ENCODE measurements around the gene UGDH.

UGDH gene

GRCh38 chr4:39495446-39496213 is 31.6 kb downstream of the UGDH start:
- H3K4me1 ChIP-seq (ENCODE audit: control insufficient read depth, low read length): peaks cover 6% of the 10 kb centered on the region
- H3K27ac ChIP-seq (ENCODE audit: low read depth, low read length): no peak overlapping the region
- H3K27me3 ChIP-seq (ENCODE audit: control insufficient read depth, low read length): peaks cover 5% of the 10 kb centered on the region; the same call in 1 of the 2 replicates
- H4K20me1 ChIP-seq (ENCODE audit: control insufficient read depth, insufficient read depth, low read depth, low read length): no peaks in the 10 kb centered on the region
- no peak for TF ChIP-seq EZH2phosphoT487 (IDR thresholded peaks at IDR 0.05; ENCODE audit: borderline replicate concordance, low read length)
- TF ChIP-seq, protein P1, sequence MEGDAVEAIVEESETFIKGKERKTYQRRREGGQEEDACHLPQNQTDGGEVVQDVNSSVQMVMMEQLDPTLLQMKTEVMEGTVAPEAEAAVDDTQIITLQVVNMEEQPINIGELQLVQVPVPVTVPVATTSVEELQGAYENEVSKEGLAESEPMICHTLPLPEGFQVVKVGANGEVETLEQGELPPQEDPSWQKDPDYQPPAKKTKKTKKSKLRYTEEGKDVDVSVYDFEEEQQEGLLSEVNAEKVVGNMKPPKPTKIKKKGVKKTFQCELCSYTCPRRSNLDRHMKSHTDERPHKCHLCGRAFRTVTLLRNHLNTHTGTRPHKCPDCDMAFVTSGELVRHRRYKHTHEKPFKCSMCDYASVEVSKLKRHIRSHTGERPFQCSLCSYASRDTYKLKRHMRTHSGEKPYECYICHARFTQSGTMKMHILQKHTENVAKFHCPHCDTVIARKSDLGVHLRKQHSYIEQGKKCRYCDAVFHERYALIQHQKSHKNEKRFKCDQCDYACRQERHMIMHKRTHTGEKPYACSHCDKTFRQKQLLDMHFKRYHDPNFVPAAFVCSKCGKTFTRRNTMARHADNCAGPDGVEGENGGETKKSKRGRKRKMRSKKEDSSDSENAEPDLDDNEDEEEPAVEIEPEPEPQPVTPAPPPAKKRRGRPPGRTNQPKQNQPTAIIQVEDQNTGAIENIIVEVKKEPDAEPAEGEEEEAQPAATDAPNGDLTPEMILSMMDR (IDR thresholded peaks at IDR 0.05; ENCODE audit: low read depth, low read length, poor library complexity, severe bottlenecking): no peak
- H3K9me2 ChIP-seq (replicated peaks; ENCODE audit: control insufficient read depth, low read length): no peaks in the 10 kb centered on the region
- H3K36me3 ChIP-seq (ENCODE audit: control insufficient read depth, low read length): peaks cover 3% of the 10 kb centered on the region; the same call in 1 of the 2 replicates
- H3K9me3 ChIP-seq (ENCODE audit: control insufficient read depth, insufficient read depth, low read length): no peaks in the 10 kb centered on the region
- no peaks in the 10 kb centered on the region for H3F3A ChIP-seq (ENCODE audit: control insufficient read depth, insufficient read depth)
- no peak overlapping the region for H3K4me3 ChIP-seq (ENCODE audit: low read length)
- no peak overlapping the region for H3K4me2 ChIP-seq (ENCODE audit: low read length)
- H3K79me2 ChIP-seq (ENCODE audit: control insufficient read depth, low read length): no peaks in the 10 kb centered on the region

DNA sequence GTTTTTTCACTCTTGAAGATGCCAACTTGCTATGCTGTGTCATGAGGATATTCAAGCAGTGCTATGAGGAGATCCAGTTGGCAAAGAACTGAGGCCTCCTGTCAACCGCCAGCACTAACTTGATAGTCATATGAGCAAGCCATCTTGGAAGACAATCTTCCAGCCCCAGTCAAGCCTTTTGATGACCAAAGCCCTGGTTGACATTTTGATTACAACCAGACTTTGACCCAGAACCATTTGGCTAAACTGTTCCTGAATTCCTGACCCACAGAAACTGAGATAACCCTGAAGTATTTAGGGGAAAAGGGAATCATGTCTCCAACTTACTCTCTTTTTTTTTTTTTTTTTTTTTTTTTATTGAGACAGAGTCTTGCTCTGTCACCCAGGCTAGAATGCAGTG is 32.9 kb downstream of the UGDH start:
- Histone ChIP-seq H3K4me3 (ENCODE audit: low read length) (no peak overlapping the region), H3K79me2 (ENCODE audit: control insufficient read depth, low read length) (no peaks in the 10 kb centered on the region), H3K9me3 (ENCODE audit: control insufficient read depth, insufficient read depth, low read length) (no peaks in the 10 kb centered on the region), H3K27me3 (ENCODE audit: control insufficient read depth, low read length) (peaks cover 5% of the 10 kb centered on the region; the same call in 1 of the 2 replicates), H3K4me2 (ENCODE audit: low read length) (no peak overlapping the region), H3K36me3 (ENCODE audit: control insufficient read depth, low read length) (peaks cover 3% of the 10 kb centered on the region; the same call in 1 of the 2 replicates), H3F3A (ENCODE audit: control insufficient read depth, insufficient read depth) (no peaks in the 10 kb centered on the region), H3K9me2 (replicated peaks; ENCODE audit: control insufficient read depth, low read length) (no peaks in the 10 kb centered on the region), H3K4me1 (ENCODE audit: control insufficient read depth, low read length) (peaks cover 6% of the 10 kb centered on the region), H3K27ac (ENCODE audit: low read depth, low read length) (no peak overlapping the region), H4K20me1 (ENCODE audit: control insufficient read depth, insufficient read depth, low read depth, low read length) (no peaks in the 10 kb centered on the region)
- TF ChIP-seq, protein P1 (IDR thresholded peaks at IDR 0.05; ENCODE audit: low read depth, low read length, poor library complexity, severe bottlenecking): no peak
- no peak for TF ChIP-seq EZH2phosphoT487 (IDR thresholded peaks at IDR 0.05; ENCODE audit: borderline replicate concordance, low read length)

- Histone ChIP-seq H3K27ac (ENCODE audit: low read depth, low read length) (no peak overlapping the region), H3K9me2 (replicated peaks; ENCODE audit: control insufficient read depth, low read length) (no peaks in the 10 kb centered on the region), H3K4me1 (ENCODE audit: control insufficient read depth, low read length) (peaks cover 6% of the 10 kb centered on the region), H4K20me1 (ENCODE audit: control insufficient read depth, insufficient read depth, low read depth, low read length) (no peaks in the 10 kb centered on the region), H3K36me3 (ENCODE audit: control insufficient read depth, low read length) (no peaks in the 10 kb centered on the region), H3K9me3 (ENCODE audit: control insufficient read depth, insufficient read depth, low read length) (no peaks in the 10 kb centered on the region), H3K4me3 (ENCODE audit: low read length) (no peak overlapping the region), H3K79me2 (ENCODE audit: control insufficient read depth, low read length) (no peaks in the 10 kb centered on the region), H3K27me3 (ENCODE audit: control insufficient read depth, low read length) (peaks cover 5% of the 10 kb centered on the region; the same call in 1 of the 2 replicates), H3K4me2 (ENCODE audit: low read length) (no peak overlapping the region), H3F3A (ENCODE audit: control insufficient read depth, insufficient read depth) (no peaks in the 10 kb centered on the region)
- no peak for TF ChIP-seq EZH2phosphoT487 (IDR thresholded peaks at IDR 0.05; ENCODE audit: borderline replicate concordance, low read length)
- TF ChIP-seq, protein P1 (IDR thresholded peaks at IDR 0.05; ENCODE audit: low read depth, low read length, poor library complexity, severe bottlenecking): no peak
These were observed 36.9 kb downstream of the UGDH start for GRCh38 chr4:39490322-39490721.

Data from DOHH2 (cell line).